Activated naive CD4-positive, alpha-beta T cell treated with anti-CD3 and anti-CD28 coated beads, Interleukin-2, amount 10 ng/mL, durations not matched to agents 7 days and 5 days (primary cell): ENCODE results near the gene MYOCD.

Source experiments
- CTCF ChIA-PET: fragments of 350-600 bp; sonication (Branson Sonifier 250); formaldehyde crosslinking; loops from one replicate; lab custom pipeline; 2021; ENCODE audit warnings: antibody characterized with exemption; lab: Charles Lee
- DNase-seq: peaks from one replicate; pipeline ENCODE4 v3.0.0-alpha.2; 2020
- H3K27ac Mint-ChIP-seq: one replicate; pipeline ENCODE4 v1.8.0; 2021; ENCODE audit warnings: mild to moderate bottlenecking, moderate library complexity, mixed read lengths
- H3K27me3 Mint-ChIP-seq: one replicate; pipeline ENCODE4 v1.8.0; 2021; ENCODE audit warnings: mild to moderate bottlenecking, mixed read lengths
- H3K36me3 Mint-ChIP-seq: one replicate; pipeline ENCODE4 v1.8.0; 2021; ENCODE audit warnings: mixed read lengths
- H3K4me1 Mint-ChIP-seq: one replicate; pipeline ENCODE4 v1.8.0; 2021; ENCODE audit warnings: mixed read lengths
- H3K4me3 Mint-ChIP-seq: one replicate; pipeline ENCODE4 v1.8.0; 2021; ENCODE audit warnings: mild to moderate bottlenecking, moderate library complexity, mixed read lengths
- H3K9me3 Mint-ChIP-seq: one replicate; pipeline ENCODE4 v1.8.0; 2021; ENCODE audit warnings: mixed read lengths

The MYOCD gene

GRCh38 chr17:12789481-12790248, 124.0 kb downstream of the MYOCD start, which contains the start of gene ARHGAP44:
Gene ARHGAP44 (plus strand): TSS chr17:12789498. CDS start chr17:12789839, 341 bp downstream.
- Mint-ChIP-seq H3K27me3 (peaks cover 35% of the 10 kb centered on the region), H3K4me3 (peak within 1 kb of the TSS; percentile 63), H3K27ac (no peak within 1 kb of the TSS), H3K4me1 (peaks cover 3% of the 10 kb centered on the region), H3K36me3 (no peaks in the 10 kb centered on the region), H3K9me3 (no peaks in the 10 kb centered on the region)
- CTCF ChIA-PET, result no interaction called here
- DNase-seq, result no peak

- H3K4me1 Mint-ChIP-seq, result peaks cover 3% of the 10 kb centered on the region
- CTCF ChIA-PET, result no interaction called here
- peak overlapping the region; percentile 63 for H3K4me3 Mint-ChIP-seq
- H3K27me3 Mint-ChIP-seq, result peaks cover 35% of the 10 kb centered on the region
- H3K27ac Mint-ChIP-seq, result no peak overlapping the region
- no peak for DNase-seq
- H3K36me3 Mint-ChIP-seq, result no peaks in the 10 kb centered on the region
- no peaks in the 10 kb centered on the region for H3K9me3 Mint-ChIP-seq
These were observed 124.8 kb downstream of the MYOCD start for GRCh38 chr17:12790249-12791106.

- no peak for DNase-seq
- CTCF ChIA-PET, result no interaction called here
- no peaks in the 10 kb centered on the region for H3K36me3 Mint-ChIP-seq
- no peaks in the 10 kb centered on the region for H3K9me3 Mint-ChIP-seq
- peaks cover 18% of the 10 kb centered on the region for H3K27me3 Mint-ChIP-seq
- no peak overlapping the region for H3K27ac Mint-ChIP-seq
- peaks cover 1% of the 10 kb centered on the region for H3K4me1 Mint-ChIP-seq
- no peak overlapping the region for H3K4me3 Mint-ChIP-seq
These were observed 129.3 kb downstream of the MYOCD start for GRCh38 chr17:12794919-12795532.

GRCh38 chr17:12800855-12801365, 135.2 kb downstream of the MYOCD start:
- CTCF ChIA-PET, result no interaction called here
- H3K9me3 Mint-ChIP-seq, result peaks cover 5% of the 10 kb centered on the region
- no peak overlapping the region for H3K4me3 Mint-ChIP-seq
- H3K27me3 Mint-ChIP-seq, result no peaks in the 10 kb centered on the region
- no peak for DNase-seq
- no peaks in the 10 kb centered on the region for H3K36me3 Mint-ChIP-seq
- H3K27ac Mint-ChIP-seq, result no peak overlapping the region
- H3K4me1 Mint-ChIP-seq, result no peaks in the 10 kb centered on the region

GRCh38 chr17:12806630-12807029, 140.9 kb downstream of the MYOCD start:
- H3K4me1 Mint-ChIP-seq, result no peaks in the 10 kb centered on the region
- CTCF ChIA-PET, result no interaction called here
- H3K36me3 Mint-ChIP-seq, result no peaks in the 10 kb centered on the region
- H3K9me3 Mint-ChIP-seq, result peaks cover 27% of the 10 kb centered on the region
- DNase-seq, result no peak
- no peak overlapping the region for H3K4me3 Mint-ChIP-seq
- no peaks in the 10 kb centered on the region for H3K27me3 Mint-ChIP-seq
- H3K27ac Mint-ChIP-seq, result no peak overlapping the region

GRCh38 chr17:12808723-12809122, 143.0 kb downstream of the MYOCD start:
- CTCF ChIA-PET, result no interaction called here

GRCh38 chr17:12812877-12813276, 147.2 kb downstream of the MYOCD start:
- H3K27me3 Mint-ChIP-seq, result no peaks in the 10 kb centered on the region
- CTCF ChIA-PET, result no interaction called here
- no peak overlapping the region for H3K27ac Mint-ChIP-seq
- H3K9me3 Mint-ChIP-seq, result peaks cover 20% of the 10 kb centered on the region
- DNase-seq, result no peak
- no peaks in the 10 kb centered on the region for H3K4me1 Mint-ChIP-seq
- no peaks in the 10 kb centered on the region for H3K36me3 Mint-ChIP-seq
- no peak overlapping the region for H3K4me3 Mint-ChIP-seq

More at GRCh38 chr17:12808723-12809122, 143.0 kb downstream of the MYOCD start:
- H3K4me1 Mint-ChIP-seq, result no peaks in the 10 kb centered on the region
- no peak for DNase-seq
- H3K4me3 Mint-ChIP-seq, result no peak overlapping the region
- no peaks in the 10 kb centered on the region for H3K36me3 Mint-ChIP-seq
- H3K27ac Mint-ChIP-seq, result no peak overlapping the region
- peaks cover 24% of the 10 kb centered on the region for H3K9me3 Mint-ChIP-seq
- no peaks in the 10 kb centered on the region for H3K27me3 Mint-ChIP-seq

GRCh38 chr17:12813664-12814063, 148.0 kb downstream of the MYOCD start:
- CTCF ChIA-PET, result no interaction called here
- Mint-ChIP-seq H3K27ac (no peak overlapping the region), H3K4me1 (no peaks in the 10 kb centered on the region), H3K27me3 (no peaks in the 10 kb centered on the region), H3K9me3 (peaks cover 17% of the 10 kb centered on the region), H3K4me3 (no peak overlapping the region), H3K36me3 (no peaks in the 10 kb centered on the region)
- no peak for DNase-seq

- Mint-ChIP-seq H3K4me1 (no peaks in the 10 kb centered on the region), H3K27me3 (no peaks in the 10 kb centered on the region), H3K36me3 (no peaks in the 10 kb centered on the region), H3K4me3 (no peak overlapping the region), H3K27ac (no peak overlapping the region), H3K9me3 (peaks cover 7% of the 10 kb centered on the region)
- CTCF ChIA-PET, result no interaction called here
- DNase-seq, result no peak
These were observed 149.0 kb downstream of the MYOCD start for GRCh38 chr17:12814718-12815117.

GRCh38 chr17:12815642-12816141, 150.0 kb downstream of the MYOCD start:
- H3K9me3 Mint-ChIP-seq, result peaks cover 2% of the 10 kb centered on the region
- no peaks in the 10 kb centered on the region for H3K4me1 Mint-ChIP-seq
- H3K36me3 Mint-ChIP-seq, result no peaks in the 10 kb centered on the region
- no peak overlapping the region for H3K27ac Mint-ChIP-seq
- H3K4me3 Mint-ChIP-seq, result no peak overlapping the region
- CTCF ChIA-PET, result no interaction called here
- no peaks in the 10 kb centered on the region for H3K27me3 Mint-ChIP-seq
- no peak for DNase-seq
